ENCODE results near the gene EYA3.

Gene EYA3

GRCh38 chr1:28073867-28074266 lies 14.5 kb downstream of the EYA3 start:
- H3K36me3 ChIP-seq (ENCODE audit: control insufficient read depth, insufficient read depth, low read length), result peaks cover 3% of the 10 kb centered on the region
- no peaks in the 10 kb centered on the region for H3K4me1 ChIP-seq (ENCODE audit: control insufficient read depth, insufficient read depth, low read length, poor library complexity, severe bottlenecking)
- no peak overlapping the region for H3K4me3 ChIP-seq (ENCODE audit: insufficient read depth, low read depth, low read length, poor library complexity, severe bottlenecking)
- no peaks in the 10 kb centered on the region for H3K27me3 ChIP-seq (replicated peaks; ENCODE audit: control insufficient read depth, insufficient read depth, low read length, poor library complexity, severe bottlenecking)
- H3K9me3 ChIP-seq (ENCODE audit: control insufficient read depth, low read length), result no peaks in the 10 kb centered on the region
- no peak overlapping the region for H3K27ac ChIP-seq (ENCODE audit: insufficient read depth, low read length, poor library complexity, severe bottlenecking)
- DNase-seq, result no peak

GRCh38 chr1:28071813-28072212 lies 16.6 kb downstream of the EYA3 start:
- Histone ChIP-seq H3K27ac (ENCODE audit: insufficient read depth, low read length, poor library complexity, severe bottlenecking) (no peak overlapping the region), H3K4me1 (ENCODE audit: control insufficient read depth, insufficient read depth, low read length, poor library complexity, severe bottlenecking) (no peaks in the 10 kb centered on the region), H3K4me3 (ENCODE audit: insufficient read depth, low read depth, low read length, poor library complexity, severe bottlenecking) (no peak overlapping the region), H3K9me3 (ENCODE audit: control insufficient read depth, low read length) (no peaks in the 10 kb centered on the region), H3K27me3 (replicated peaks; ENCODE audit: control insufficient read depth, insufficient read depth, low read length, poor library complexity, severe bottlenecking) (no peaks in the 10 kb centered on the region), H3K36me3 (ENCODE audit: control insufficient read depth, insufficient read depth, low read length) (no peaks in the 10 kb centered on the region)
- no peak for DNase-seq

- no peak overlapping the region for H3K27ac ChIP-seq (ENCODE audit: insufficient read depth, low read length, poor library complexity, severe bottlenecking)
These were observed 17.5 kb downstream of the EYA3 start for GRCh38 chr1:28070725-28071593.

GRCh38 chr1:28067523-28068090 lies 20.8 kb downstream of the EYA3 start:
- Histone ChIP-seq H3K27ac (ENCODE audit: insufficient read depth, low read length, poor library complexity, severe bottlenecking) (no peak overlapping the region), H3K4me3 (ENCODE audit: insufficient read depth, low read depth, low read length, poor library complexity, severe bottlenecking) (no peak overlapping the region), H3K9me3 (ENCODE audit: control insufficient read depth, low read length) (no peaks in the 10 kb centered on the region), H3K4me1 (ENCODE audit: control insufficient read depth, insufficient read depth, low read length, poor library complexity, severe bottlenecking) (no peaks in the 10 kb centered on the region), H3K36me3 (ENCODE audit: control insufficient read depth, insufficient read depth, low read length) (no peaks in the 10 kb centered on the region), H3K27me3 (replicated peaks; ENCODE audit: control insufficient read depth, insufficient read depth, low read length, poor library complexity, severe bottlenecking) (no peaks in the 10 kb centered on the region)
- DNase-seq, result no peak

More at GRCh38 chr1:28070725-28071593, 17.5 kb downstream of the EYA3 start:
- no peaks in the 10 kb centered on the region for H3K9me3 ChIP-seq (ENCODE audit: control insufficient read depth, low read length)
- no peak overlapping the region for H3K4me3 ChIP-seq (ENCODE audit: insufficient read depth, low read depth, low read length, poor library complexity, severe bottlenecking)
- no peak for DNase-seq
- H3K27me3 ChIP-seq (replicated peaks; ENCODE audit: control insufficient read depth, insufficient read depth, low read length, poor library complexity, severe bottlenecking), result no peaks in the 10 kb centered on the region
- no peaks in the 10 kb centered on the region for H3K36me3 ChIP-seq (ENCODE audit: control insufficient read depth, insufficient read depth, low read length)
- H3K4me1 ChIP-seq (ENCODE audit: control insufficient read depth, insufficient read depth, low read length, poor library complexity, severe bottlenecking), result no peaks in the 10 kb centered on the region

- no peak for DNase-seq
- Histone ChIP-seq H3K27ac (ENCODE audit: insufficient read depth, low read length, poor library complexity, severe bottlenecking) (no peak overlapping the region), H3K36me3 (ENCODE audit: control insufficient read depth, insufficient read depth, low read length) (no peaks in the 10 kb centered on the region), H3K27me3 (replicated peaks; ENCODE audit: control insufficient read depth, insufficient read depth, low read length, poor library complexity, severe bottlenecking) (no peaks in the 10 kb centered on the region), H3K4me1 (ENCODE audit: control insufficient read depth, insufficient read depth, low read length, poor library complexity, severe bottlenecking) (no peaks in the 10 kb centered on the region), H3K4me3 (ENCODE audit: insufficient read depth, low read depth, low read length, poor library complexity, severe bottlenecking) (no peak overlapping the region), H3K9me3 (ENCODE audit: control insufficient read depth, low read length) (no peaks in the 10 kb centered on the region)
These were observed 21.8 kb downstream of the EYA3 start for GRCh38 chr1:28066393-28067154.

- no peak for DNase-seq
- H3K4me3 ChIP-seq (ENCODE audit: insufficient read depth, low read depth, low read length, poor library complexity, severe bottlenecking), result no peak overlapping the region
- no peaks in the 10 kb centered on the region for H3K36me3 ChIP-seq (ENCODE audit: control insufficient read depth, insufficient read depth, low read length)
- H3K4me1 ChIP-seq (ENCODE audit: control insufficient read depth, insufficient read depth, low read length, poor library complexity, severe bottlenecking), result no peaks in the 10 kb centered on the region
- H3K9me3 ChIP-seq (ENCODE audit: control insufficient read depth, low read length), result no peaks in the 10 kb centered on the region
- H3K27ac ChIP-seq (ENCODE audit: insufficient read depth, low read length, poor library complexity, severe bottlenecking), result no peak overlapping the region
- no peaks in the 10 kb centered on the region for H3K27me3 ChIP-seq (replicated peaks; ENCODE audit: control insufficient read depth, insufficient read depth, low read length, poor library complexity, severe bottlenecking)
These were observed 24.3 kb downstream of the EYA3 start for GRCh38 chr1:28064064-28064463.

- Histone ChIP-seq H3K27me3 (replicated peaks; ENCODE audit: control insufficient read depth, insufficient read depth, low read length, poor library complexity, severe bottlenecking) (no peaks in the 10 kb centered on the region), H3K27ac (ENCODE audit: insufficient read depth, low read length, poor library complexity, severe bottlenecking) (no peak overlapping the region), H3K36me3 (ENCODE audit: control insufficient read depth, insufficient read depth, low read length) (no peaks in the 10 kb centered on the region), H3K4me3 (ENCODE audit: insufficient read depth, low read depth, low read length, poor library complexity, severe bottlenecking) (no peak overlapping the region), H3K9me3 (ENCODE audit: control insufficient read depth, low read length) (no peaks in the 10 kb centered on the region), H3K4me1 (ENCODE audit: control insufficient read depth, insufficient read depth, low read length, poor library complexity, severe bottlenecking) (no peaks in the 10 kb centered on the region)
- no peak for DNase-seq
These were observed 25.6 kb downstream of the EYA3 start for GRCh38 chr1:28062806-28063205.

GRCh38 chr1:28058971-28059878 lies 29.2 kb downstream of the EYA3 start:
- no peak for DNase-seq
- no peaks in the 10 kb centered on the region for H3K27me3 ChIP-seq (replicated peaks; ENCODE audit: control insufficient read depth, insufficient read depth, low read length, poor library complexity, severe bottlenecking)
- H3K27ac ChIP-seq (ENCODE audit: insufficient read depth, low read length, poor library complexity, severe bottlenecking), result no peak overlapping the region
- H3K9me3 ChIP-seq (ENCODE audit: control insufficient read depth, low read length), result no peaks in the 10 kb centered on the region
- no peak overlapping the region for H3K4me3 ChIP-seq (ENCODE audit: insufficient read depth, low read depth, low read length, poor library complexity, severe bottlenecking)
- peaks cover 12% of the 10 kb centered on the region for H3K4me1 ChIP-seq (ENCODE audit: control insufficient read depth, insufficient read depth, low read length, poor library complexity, severe bottlenecking)
- no peaks in the 10 kb centered on the region for H3K36me3 ChIP-seq (ENCODE audit: control insufficient read depth, insufficient read depth, low read length)

GRCh38 chr1:28058168-28058567 lies 30.2 kb downstream of the EYA3 start:
- Histone ChIP-seq H3K27me3 (replicated peaks; ENCODE audit: control insufficient read depth, insufficient read depth, low read length, poor library complexity, severe bottlenecking) (no peaks in the 10 kb centered on the region), H3K4me3 (ENCODE audit: insufficient read depth, low read depth, low read length, poor library complexity, severe bottlenecking) (no peak overlapping the region)

More at GRCh38 chr1:28058168-28058567, 30.2 kb downstream of the EYA3 start:
- DNase-seq, result no peak
- Histone ChIP-seq H3K4me1 (ENCODE audit: control insufficient read depth, insufficient read depth, low read length, poor library complexity, severe bottlenecking) (peaks cover 12% of the 10 kb centered on the region), H3K27ac (ENCODE audit: insufficient read depth, low read length, poor library complexity, severe bottlenecking) (no peak overlapping the region), H3K9me3 (ENCODE audit: control insufficient read depth, low read length) (no peaks in the 10 kb centered on the region), H3K36me3 (ENCODE audit: control insufficient read depth, insufficient read depth, low read length) (no peaks in the 10 kb centered on the region)
